Liver (tissue), 9 donors: ENCODE measurements around the gene RABL6. TPM values are rescaled to one million over a fixed set of nuclear protein-coding genes. Genes with fewer than 3 reads are reported as not detected.

Source experiments
- DNase-seq: peaks from one replicate; pipeline ENCODE4 v3.0.0-alpha.2; 2017; ENCODE audit warnings: low spot score
- H3K27ac ChIP-seq, 2 donors: one replicate each; pipeline ENCODE4 v1.7.0; 2013; ENCODE audit warnings: inconsistent platforms in 2 of 2, low read length in 2 of 2, control low read depth in 1 of 2, low read depth in 1 of 2, mild to moderate bottlenecking in 1 of 2
- H3K27me3 ChIP-seq, 4 donors: one replicate each; pipeline versions ENCODE4 v1.6.1 to v1.7.0; 2013; ENCODE audit warnings: low read length in 3 of 4, inconsistent platforms in 1 of 4, mild to moderate bottlenecking in 1 of 4, moderate library complexity in 1 of 4; ENCODE audit not compliant: control insufficient read depth in 4 of 4, insufficient read depth in 4 of 4
- H3K36me3 ChIP-seq, 4 donors: one replicate each; pipeline versions ENCODE4 v1.6.1 to v1.7.0; 2013; ENCODE audit warnings: low read length in 3 of 4, mild to moderate bottlenecking in 3 of 4, low read depth in 1 of 4, moderate library complexity in 1 of 4; ENCODE audit not compliant: control insufficient read depth in 4 of 4, insufficient read depth in 3 of 4
- H3K4me1 ChIP-seq, 4 donors: one replicate each; pipeline versions ENCODE4 v1.6.1 to v1.7.0; 2013; ENCODE audit warnings: low read length in 3 of 4, mild to moderate bottlenecking in 3 of 4, moderate library complexity in 1 of 4; ENCODE audit not compliant: control insufficient read depth in 4 of 4, insufficient read depth in 4 of 4
- H3K4me3 ChIP-seq, 3 donors: one replicate each; pipeline versions ENCODE4 v1.6.1 to v1.7.0; 2013; ENCODE audit warnings: low read length in 3 of 3, control low read depth in 1 of 3, low read depth in 1 of 3, mild to moderate bottlenecking in 1 of 3
- H3K9ac ChIP-seq, 2 donors: one replicate each; pipeline ENCODE4 v1.7.0; 2013; ENCODE audit warnings: low read length in 2 of 2, mild to moderate bottlenecking in 2 of 2, moderate library complexity in 2 of 2, control low read depth in 1 of 2, low read depth in 1 of 2
- H3K9me3 ChIP-seq, 4 donors: one replicate each; pipeline versions ENCODE4 v1.6.1 to v1.7.0; 2013; ENCODE audit warnings: low read length in 3 of 4; ENCODE audit not compliant: control insufficient read depth in 4 of 4
- FOXA2 ChIP-seq: IDR thresholded peaks from 2 replicates; pipeline ENCODE4 v1.6.1; 2016; ENCODE audit warnings: antibody characterized with exemption
- GABPA ChIP-seq, 2 donors: IDR thresholded peaks in 1 of 2; conservative IDR thresholded peaks in 1 of 2; 2 replicates each; pipeline ENCODE4 v1.6.1; 2016; ENCODE audit warnings: antibody characterized with exemption in 2 of 2, mild to moderate bottlenecking in 1 of 2, moderate library complexity in 1 of 2
- HNF4A ChIP-seq, 2 donors: conservative IDR thresholded peaks; 2 replicates each; pipeline ENCODE4 v1.6.1; 2016; ENCODE audit warnings: antibody characterized with exemption in 2 of 2, mild to moderate bottlenecking in 2 of 2
- HNF4G ChIP-seq: IDR thresholded peaks from 2 replicates; pipeline ENCODE4 v1.6.1; 2016; ENCODE audit warnings: antibody characterized with exemption
- JUND ChIP-seq, 2 donors: IDR thresholded peaks; 2 replicates each; pipeline ENCODE4 v1.6.1; 2016; ENCODE audit warnings: antibody characterized with exemption in 2 of 2
- MAX ChIP-seq: IDR thresholded peaks from 2 replicates; pipeline ENCODE4 v1.6.1; 2016; ENCODE audit warnings: antibody characterized with exemption
- NR2F2 ChIP-seq: IDR thresholded peaks from 2 replicates; pipeline ENCODE4 v1.6.1; 2016; ENCODE audit warnings: antibody characterized with exemption
- RXRA ChIP-seq, 2 donors: IDR thresholded peaks; 2 replicates each; pipeline ENCODE4 v1.6.1; 2017 to 2018; ENCODE audit warnings: antibody characterized with exemption in 2 of 2, mild to moderate bottlenecking in 1 of 2
- SP1 ChIP-seq: IDR thresholded peaks from 2 replicates; pipeline ENCODE4 v1.6.1; 2018; ENCODE audit warnings: antibody characterized with exemption, mild to moderate bottlenecking
- TAF1 ChIP-seq: conservative IDR thresholded peaks from 2 replicates; pipeline ENCODE4 v1.6.1; 2016; ENCODE audit warnings: antibody characterized with exemption, mild to moderate bottlenecking
- YY1 ChIP-seq: IDR thresholded peaks from 2 replicates; pipeline ENCODE4 v1.6.1; 2016; ENCODE audit warnings: antibody characterized with exemption, mild to moderate bottlenecking
- WGBS: extraction: QIAGEN DNeasy Blood & Tissue Kit; methylation state at CpG from one replicate; pipeline ENCODE4 v1.1.7; 2013; 5-methylcytosine and 5-hydroxymethylcytosine counted together
- polyA plus RNA-seq, 2 donors: library from polyadenylated mRNA; stranded (reverse) in 1 of 2; unstranded in 1 of 2; fragments of 200-250 nt in 1 of 2; fragments of >200 nt in 1 of 2; fragmentation: Nextera tagmentation in 1 of 2; extraction: Ambion mirVana in 1 of 2; gene quantifications; one replicate each; pipeline versions ENCODE4 v1.2.1 to v1.2.3, GENCODE V29; 2013 to 2015
- total RNA-seq, 2 donors: library from RNA; depleted of rRNA; stranded (reverse); fragments of >200 nt; gene quantifications; one replicate each; pipeline ENCODE4 v1.2.3, GENCODE V29; 2014
- TF ChIP-seq, protein P1 (sequence below): IDR thresholded peaks from 2 replicates; pipeline ENCODE4 v1.6.1; 2016; ENCODE audit warnings: antibody characterized with exemption, mild to moderate bottlenecking
- TF ChIP-seq, protein P2 (sequence below): IDR thresholded peaks from 2 replicates; pipeline ENCODE4 v1.6.1; 2016; ENCODE audit warnings: antibody characterized with exemption
- TF ChIP-seq, protein P3 (sequence below): fragments of 150-350 bp; IDR thresholded peaks from 2 replicates; pipeline ENCODE4 v1.5.1; 2017; ENCODE audit warnings: improper control_type of control experiment, low read depth, low read length; ENCODE audit not compliant: missing input control
- donor health status: healthy.
- donor health status: healthy.
- donor health status: healthy.
- donor health status: healthy.
- donor health status: healthy.

Gene RABL6
- total and polyA plus RNA-seq, 4 donors, result 3.6 to 32.6 (median 10.7) TPM

- Histone ChIP-seq H3K9ac (no peak overlapping the region), H3K4me1 (peaks cover 30 to 58% (median 49%) of the 10 kb centered on the region in 4 donors), H3K9me3 (peaks cover 0 to 3% (median 0%) of the 10 kb centered on the region in 4 donors), H3K36me3 (peaks cover 0 to 2% (median 0%) of the 10 kb centered on the region in 4 donors), H3K4me3 (no peak overlapping the region), H3K27ac (no peak overlapping the region), H3K27me3 (no peaks in the 10 kb centered on the region)
- DNase-seq, result no peak
- no peak for TF ChIP-seq JUND (IDR thresholded peaks at IDR 0.05)
- no peak for TF ChIP-seq SP1
- TF ChIP-seq NR2F2, result no peak
- TF ChIP-seq, protein P1, sequence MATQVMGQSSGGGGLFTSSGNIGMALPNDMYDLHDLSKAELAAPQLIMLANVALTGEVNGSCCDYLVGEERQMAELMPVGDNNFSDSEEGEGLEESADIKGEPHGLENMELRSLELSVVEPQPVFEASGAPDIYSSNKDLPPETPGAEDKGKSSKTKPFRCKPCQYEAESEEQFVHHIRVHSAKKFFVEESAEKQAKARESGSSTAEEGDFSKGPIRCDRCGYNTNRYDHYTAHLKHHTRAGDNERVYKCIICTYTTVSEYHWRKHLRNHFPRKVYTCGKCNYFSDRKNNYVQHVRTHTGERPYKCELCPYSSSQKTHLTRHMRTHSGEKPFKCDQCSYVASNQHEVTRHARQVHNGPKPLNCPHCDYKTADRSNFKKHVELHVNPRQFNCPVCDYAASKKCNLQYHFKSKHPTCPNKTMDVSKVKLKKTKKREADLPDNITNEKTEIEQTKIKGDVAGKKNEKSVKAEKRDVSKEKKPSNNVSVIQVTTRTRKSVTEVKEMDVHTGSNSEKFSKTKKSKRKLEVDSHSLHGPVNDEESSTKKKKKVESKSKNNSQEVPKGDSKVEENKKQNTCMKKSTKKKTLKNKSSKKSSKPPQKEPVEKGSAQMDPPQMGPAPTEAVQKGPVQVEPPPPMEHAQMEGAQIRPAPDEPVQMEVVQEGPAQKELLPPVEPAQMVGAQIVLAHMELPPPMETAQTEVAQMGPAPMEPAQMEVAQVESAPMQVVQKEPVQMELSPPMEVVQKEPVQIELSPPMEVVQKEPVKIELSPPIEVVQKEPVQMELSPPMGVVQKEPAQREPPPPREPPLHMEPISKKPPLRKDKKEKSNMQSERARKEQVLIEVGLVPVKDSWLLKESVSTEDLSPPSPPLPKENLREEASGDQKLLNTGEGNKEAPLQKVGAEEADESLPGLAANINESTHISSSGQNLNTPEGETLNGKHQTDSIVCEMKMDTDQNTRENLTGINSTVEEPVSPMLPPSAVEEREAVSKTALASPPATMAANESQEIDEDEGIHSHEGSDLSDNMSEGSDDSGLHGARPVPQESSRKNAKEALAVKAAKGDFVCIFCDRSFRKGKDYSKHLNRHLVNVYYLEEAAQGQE, result no peak
- TF ChIP-seq, protein P2, sequence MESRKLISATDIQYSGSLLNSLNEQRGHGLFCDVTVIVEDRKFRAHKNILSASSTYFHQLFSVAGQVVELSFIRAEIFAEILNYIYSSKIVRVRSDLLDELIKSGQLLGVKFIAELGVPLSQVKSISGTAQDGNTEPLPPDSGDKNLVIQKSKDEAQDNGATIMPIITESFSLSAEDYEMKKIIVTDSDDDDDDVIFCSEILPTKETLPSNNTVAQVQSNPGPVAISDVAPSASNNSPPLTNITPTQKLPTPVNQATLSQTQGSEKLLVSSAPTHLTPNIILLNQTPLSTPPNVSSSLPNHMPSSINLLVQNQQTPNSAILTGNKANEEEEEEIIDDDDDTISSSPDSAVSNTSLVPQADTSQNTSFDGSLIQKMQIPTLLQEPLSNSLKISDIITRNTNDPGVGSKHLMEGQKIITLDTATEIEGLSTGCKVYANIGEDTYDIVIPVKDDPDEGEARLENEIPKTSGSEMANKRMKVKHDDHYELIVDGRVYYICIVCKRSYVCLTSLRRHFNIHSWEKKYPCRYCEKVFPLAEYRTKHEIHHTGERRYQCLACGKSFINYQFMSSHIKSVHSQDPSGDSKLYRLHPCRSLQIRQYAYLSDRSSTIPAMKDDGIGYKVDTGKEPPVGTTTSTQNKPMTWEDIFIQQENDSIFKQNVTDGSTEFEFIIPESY, result no peak
- TF ChIP-seq YY1, result no peak
- TF ChIP-seq GABPA (IDR thresholded peaks at IDR 0.05 in 1 of 2, conservative IDR thresholded peaks at IDR 0.05 in 1 of 2), result no peak
- TF ChIP-seq HNF4A (conservative IDR thresholded peaks at IDR 0.05), result no peak
- no peak for TF ChIP-seq HNF4G
- WGBS, result 21% methylated on average over 98 of the region's 98 CpGs
These were observed 38.8 kb downstream of the RABL6 start for GRCh38 chr9:136846376-136847087.

GRCh38 chr9:136847088-136847825, 39.5 kb downstream of the RABL6 start:
- Histone ChIP-seq H3K36me3 (peaks cover 0 to 2% (median 0%) of the 10 kb centered on the region in 4 donors), H3K4me3 (peak overlapping the region in 1 of 3 donors; percentile 92), H3K27me3 (no peaks in the 10 kb centered on the region), H3K27ac (peak overlapping the region in 1 of 2 donors; percentile 91), H3K4me1 (peaks cover 23 to 58% (median 48%) of the 10 kb centered on the region in 4 donors), H3K9me3 (peaks cover 0 to 3% (median 0%) of the 10 kb centered on the region in 4 donors), H3K9ac (no peak overlapping the region)
- TF ChIP-seq FOXA2 (no peak), NR2F2 (no peak), TAF1 (no peak), HNF4A (conservative IDR thresholded peaks at IDR 0.05) (no peak), HNF4G (no peak), GABPA (IDR thresholded peaks at IDR 0.05 in 1 of 2, conservative IDR thresholded peaks at IDR 0.05 in 1 of 2) (no peak), MAX (no peak), SP1 (no peak), RXRA (IDR thresholded peaks at IDR 0.05) (no peak), YY1 (no peak), JUND (IDR thresholded peaks at IDR 0.05) (no peak)
- TF ChIP-seq, protein P3, sequence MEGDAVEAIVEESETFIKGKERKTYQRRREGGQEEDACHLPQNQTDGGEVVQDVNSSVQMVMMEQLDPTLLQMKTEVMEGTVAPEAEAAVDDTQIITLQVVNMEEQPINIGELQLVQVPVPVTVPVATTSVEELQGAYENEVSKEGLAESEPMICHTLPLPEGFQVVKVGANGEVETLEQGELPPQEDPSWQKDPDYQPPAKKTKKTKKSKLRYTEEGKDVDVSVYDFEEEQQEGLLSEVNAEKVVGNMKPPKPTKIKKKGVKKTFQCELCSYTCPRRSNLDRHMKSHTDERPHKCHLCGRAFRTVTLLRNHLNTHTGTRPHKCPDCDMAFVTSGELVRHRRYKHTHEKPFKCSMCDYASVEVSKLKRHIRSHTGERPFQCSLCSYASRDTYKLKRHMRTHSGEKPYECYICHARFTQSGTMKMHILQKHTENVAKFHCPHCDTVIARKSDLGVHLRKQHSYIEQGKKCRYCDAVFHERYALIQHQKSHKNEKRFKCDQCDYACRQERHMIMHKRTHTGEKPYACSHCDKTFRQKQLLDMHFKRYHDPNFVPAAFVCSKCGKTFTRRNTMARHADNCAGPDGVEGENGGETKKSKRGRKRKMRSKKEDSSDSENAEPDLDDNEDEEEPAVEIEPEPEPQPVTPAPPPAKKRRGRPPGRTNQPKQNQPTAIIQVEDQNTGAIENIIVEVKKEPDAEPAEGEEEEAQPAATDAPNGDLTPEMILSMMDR, result no peak
- TF ChIP-seq, protein P2, result no peak
- TF ChIP-seq, protein P1, result no peak
- peak; percentile 64 for DNase-seq
- 11% methylated on average over 75 of the region's 75 CpGs for WGBS
